NCI-H345 (cell line): ENCODE data around the gene LURAP1L.

Source experiments
- DNase-seq: peaks from one replicate; lab custom pipeline; 2025; lab: John Stamatoyannopoulos, UW

The LURAP1L gene

DNA sequence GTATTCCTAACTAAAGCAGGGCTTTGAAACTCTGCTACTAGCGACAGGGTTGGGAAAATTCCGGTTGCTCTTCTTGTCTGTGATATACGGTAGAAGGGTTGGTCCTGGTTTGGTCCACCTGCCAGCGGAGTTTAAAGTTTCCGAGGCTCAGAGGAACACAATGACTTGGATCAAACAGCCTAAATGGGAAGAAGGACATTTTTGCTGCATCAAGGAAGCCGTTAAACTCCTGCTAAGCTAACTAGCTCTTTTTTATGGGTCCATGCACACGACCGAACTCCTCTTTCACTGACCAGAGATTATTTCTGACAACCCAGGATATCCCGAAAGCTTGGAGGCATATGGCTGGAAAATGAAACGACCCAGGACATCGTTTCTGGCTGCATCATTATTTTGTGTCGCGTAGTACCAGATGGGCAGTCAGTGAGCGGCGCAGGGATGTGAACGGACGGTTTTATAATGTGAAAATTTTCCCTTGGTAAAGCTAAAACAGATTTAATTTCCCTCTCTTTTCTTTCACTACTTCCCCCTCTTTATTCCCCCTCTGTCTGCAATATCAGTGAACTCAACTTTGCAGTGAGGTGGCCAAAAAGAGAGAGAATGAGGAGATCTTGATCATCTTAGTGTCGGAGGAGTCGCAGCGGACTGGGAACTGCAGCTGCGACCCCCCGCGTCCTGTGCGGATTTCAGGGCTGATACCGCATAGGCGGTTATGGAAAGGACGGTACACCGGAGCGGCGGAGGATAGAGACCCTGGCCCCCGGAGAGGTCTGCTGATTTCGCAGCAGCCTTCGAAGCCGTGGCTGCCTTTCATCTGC is at the start of gene LURAP1L:
TSS of gene LURAP1L (plus strand) at position 160 of the 818 bp plus-strand sequence. CDS start 696 bp downstream, outside the sequence.
- peak; percentile 77 for DNase-seq

DNA sequence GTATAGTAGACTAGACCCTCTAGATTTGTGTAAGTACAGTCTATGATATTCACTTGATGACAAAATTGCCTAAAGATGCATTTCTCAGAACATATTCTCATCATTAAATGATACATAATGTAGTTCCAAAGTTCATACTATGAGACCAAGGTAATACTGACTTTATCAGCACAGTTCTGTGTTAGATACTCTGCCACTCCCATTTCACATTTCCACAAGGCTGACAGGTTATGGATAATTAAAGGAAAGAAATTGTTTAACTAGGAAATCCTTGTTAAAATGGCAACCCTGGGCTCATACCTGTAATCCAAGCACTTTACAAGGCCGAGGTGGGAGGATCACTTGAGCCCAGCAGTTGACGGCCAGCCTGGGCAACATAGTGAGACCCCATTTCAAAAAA is 48.0 kb upstream of the LURAP1L start:
- DNase-seq, result no peak

DNA sequence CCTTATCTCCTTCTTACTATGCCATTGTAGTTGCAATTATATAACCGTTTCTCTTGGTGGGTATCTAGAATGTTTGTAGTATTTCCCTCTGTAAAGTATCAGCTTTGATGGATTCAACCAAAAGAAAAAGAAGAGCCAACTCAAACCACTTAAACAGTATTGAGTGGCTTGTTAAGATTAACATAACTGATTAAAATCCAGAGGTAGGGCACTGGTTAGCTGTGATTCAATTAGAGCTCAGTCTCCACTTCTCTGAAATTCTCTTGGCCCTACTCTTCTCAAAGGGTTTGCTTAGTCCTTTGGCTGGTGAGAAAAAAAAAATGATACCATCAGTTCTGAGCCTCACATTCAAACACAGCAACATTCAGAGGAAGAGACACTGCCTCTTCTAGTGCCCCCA is 44.6 kb upstream of the LURAP1L start:
- no peak for DNase-seq

- no peak for DNase-seq
Observed at GRCh38 chr9:12730927-12731326, 43.9 kb upstream of the LURAP1L start.

GRCh38 chr9:12732971-12733370 is 41.8 kb upstream of the LURAP1L start:
- no peak for DNase-seq

GRCh38 chr9:12735665-12736064 is 39.2 kb upstream of the LURAP1L start:
- DNase-seq, result no peak

GRCh38 chr9:12737871-12738270 is 36.9 kb upstream of the LURAP1L start:
- DNase-seq, result no peak

DNA sequence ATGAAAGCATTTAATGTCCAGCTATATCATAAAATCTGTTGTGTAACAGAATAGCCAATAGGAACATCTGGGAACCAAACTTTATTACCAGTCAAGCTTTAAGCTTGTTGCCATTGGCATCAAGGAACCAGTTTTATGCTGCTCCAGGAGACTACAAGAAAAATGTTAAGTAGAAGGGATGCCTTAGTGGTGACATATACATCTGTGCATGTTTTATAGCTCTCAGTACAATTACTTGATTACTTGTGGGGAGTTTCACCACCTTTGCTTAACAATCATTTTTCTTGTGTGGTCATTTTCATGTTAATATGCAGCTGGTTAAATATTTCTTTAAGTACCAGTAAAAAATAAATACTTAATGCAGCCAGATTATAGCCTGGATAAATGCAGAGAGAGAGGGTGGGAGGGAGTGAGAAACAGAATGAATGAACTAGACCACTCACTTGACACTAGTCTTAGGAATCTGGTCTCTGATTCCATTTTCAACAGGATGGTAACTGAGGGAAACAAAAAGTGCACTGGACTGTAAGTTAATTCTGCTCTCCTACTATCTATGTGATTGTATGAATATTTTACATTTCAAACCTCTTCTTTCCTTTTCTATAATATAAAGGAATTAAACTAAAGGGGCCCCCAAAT is 35.7 kb upstream of the LURAP1L start:
- no peak for DNase-seq

GRCh38 chr9:12740845-12741244 is 34.0 kb upstream of the LURAP1L start:
- no peak for DNase-seq

- DNase-seq, result no peak
Observed at GRCh38 chr9:12748016-12748415, 26.8 kb upstream of the LURAP1L start.

DNA sequence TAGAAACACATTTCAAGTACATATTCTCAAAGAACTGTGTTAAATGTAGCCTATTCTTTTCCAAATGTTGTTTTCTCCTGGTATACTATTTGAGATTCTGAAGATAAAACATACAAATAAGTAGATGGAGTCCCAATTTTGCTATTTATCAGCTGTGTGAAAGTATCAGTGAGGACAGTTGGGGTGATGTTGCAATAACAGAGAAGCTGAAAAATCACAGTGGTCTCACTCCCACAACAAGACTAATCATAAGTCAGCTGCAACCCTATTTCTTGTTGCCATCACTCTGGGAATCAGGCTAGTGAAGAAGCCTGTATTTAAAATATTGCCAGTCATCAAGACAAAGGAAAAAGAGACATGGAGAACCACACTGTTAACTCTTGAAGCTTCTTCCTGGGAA is 25.9 kb upstream of the LURAP1L start:
- no peak for DNase-seq

- DNase-seq, result no peak
Observed at GRCh38 chr9:12753931-12754330, 20.9 kb upstream of the LURAP1L start.

DNA sequence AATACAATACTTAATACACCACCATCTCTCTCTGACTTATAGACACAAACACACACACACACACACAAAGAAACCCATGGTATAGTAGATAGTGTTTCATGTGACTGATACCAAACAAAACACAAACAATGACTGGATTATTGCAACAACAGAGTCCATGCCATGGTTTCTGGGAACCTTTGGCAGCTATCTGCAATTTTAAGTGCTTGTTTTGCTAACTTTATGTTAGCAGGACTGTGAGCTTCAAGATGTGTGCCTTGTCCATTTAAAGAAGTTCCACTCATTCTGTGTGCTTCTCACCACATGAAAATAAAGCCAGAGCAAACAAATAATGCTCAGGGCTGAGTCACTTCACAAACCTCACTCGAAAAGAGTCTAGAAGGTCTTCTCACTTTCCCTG is 15.1 kb upstream of the LURAP1L start:
- DNase-seq, result peak; percentile 81

DNA sequence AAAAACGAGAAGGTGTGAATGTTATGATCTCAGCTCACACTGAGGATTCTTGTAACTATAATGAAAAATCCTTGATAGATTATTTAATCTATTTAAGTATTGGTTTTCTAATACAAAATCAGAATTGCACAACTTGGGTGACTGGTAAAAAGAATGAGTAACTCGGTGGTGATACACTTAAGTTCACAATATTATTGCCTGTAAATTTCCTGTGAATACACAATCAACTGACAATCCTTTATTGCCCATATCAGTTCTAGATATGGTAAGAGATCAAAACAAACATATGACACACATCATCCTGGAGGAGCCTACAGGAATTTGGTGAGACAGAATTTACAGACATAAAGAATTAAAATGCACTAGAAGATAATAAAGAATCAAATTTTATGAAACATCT is 14.1 kb upstream of the LURAP1L start:
- no peak for DNase-seq

DNA sequence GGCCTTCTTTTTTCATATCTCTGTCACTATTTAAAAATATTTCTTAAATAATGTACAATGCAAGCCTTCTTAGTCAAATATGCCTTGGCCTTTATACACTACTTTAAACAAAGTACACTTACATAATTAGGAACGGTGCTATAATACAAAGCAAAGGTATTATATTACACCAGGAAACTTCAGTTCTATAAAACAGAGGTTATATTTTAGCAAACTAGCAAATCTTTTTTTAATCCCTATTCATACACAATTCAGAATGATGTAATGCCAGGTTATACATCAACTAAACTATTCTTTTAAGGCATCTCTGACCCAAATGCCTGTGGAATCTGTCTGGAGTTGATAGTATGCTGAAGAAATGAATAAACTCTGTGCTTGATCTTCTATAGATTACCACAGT is 10.7 kb upstream of the LURAP1L start:
- no peak for DNase-seq

DNA sequence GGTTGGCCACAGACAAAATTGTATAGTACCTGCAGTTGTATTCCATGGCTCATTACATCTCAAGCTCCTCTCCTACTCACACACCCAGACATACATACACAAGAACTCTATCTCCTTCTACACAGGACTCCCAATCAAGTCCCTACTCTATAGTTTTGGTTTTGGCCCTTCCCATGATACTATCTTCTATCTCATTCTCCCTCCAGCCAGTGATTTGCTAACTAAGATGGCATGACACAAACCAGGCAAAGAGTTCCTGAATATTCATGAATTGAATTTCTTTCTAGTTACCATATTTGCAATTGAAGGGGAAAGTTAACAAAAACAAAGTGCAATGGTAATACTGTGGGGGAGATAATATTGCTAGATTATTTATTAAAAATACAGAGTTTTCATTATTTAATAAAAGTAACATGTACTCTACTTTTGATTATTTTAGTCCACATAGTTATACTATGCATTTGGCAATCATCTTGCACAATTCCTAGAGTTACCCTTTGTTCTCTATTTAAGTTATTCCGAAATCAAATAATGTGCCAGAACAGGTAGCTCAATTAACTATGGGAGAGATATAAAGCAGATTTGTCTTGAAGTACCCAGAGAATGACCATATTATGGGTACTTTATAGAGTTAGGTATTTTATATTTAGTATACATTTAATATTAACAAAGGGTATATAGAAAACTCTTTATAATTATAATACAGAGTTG is 9.6 kb upstream of the LURAP1L start:
- peak; percentile 35 for DNase-seq

DNA sequence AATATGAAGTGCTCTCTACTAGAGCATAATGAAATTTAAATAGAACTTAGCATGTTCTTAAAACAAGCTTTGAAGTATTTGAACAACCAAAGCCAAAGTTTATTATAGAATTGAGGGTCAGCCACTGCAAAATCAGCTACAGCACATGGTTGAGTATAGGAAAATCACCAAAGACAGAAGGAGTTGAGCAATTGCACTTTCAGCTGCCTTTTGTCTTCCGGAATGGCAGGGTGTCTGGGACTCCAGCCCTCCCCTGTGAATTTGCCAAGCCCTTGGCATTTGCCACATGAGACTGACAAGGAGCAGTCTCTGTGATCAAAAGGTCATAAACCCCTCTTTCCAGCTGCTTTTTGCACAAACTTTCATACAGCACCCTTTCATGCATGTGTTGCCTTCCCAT is 8.5 kb upstream of the LURAP1L start:
- no peak for DNase-seq

DNA sequence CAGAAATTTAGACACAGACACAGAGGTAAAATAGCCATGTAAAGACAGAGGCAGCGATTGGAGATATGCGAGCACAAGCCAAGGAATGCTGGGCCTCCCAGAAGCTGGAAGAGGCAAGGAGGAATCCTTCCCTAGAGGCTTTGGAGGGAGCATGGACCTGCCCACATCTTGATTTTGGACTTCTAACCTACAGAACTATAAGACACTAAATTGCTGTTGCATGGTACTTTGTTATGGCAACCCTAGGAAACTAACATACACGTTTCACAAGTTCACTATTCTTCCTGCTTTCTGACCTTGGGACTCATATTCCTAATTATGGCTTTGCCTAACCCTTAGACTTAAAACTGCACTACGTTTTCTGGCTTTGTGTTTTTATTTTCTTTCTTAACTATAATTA is 4.6 kb upstream of the LURAP1L start:
- DNase-seq, result no peak

- DNase-seq, result no peak
Observed at GRCh38 chr9:12771891-12772290, 2.9 kb upstream of the LURAP1L start.

- DNase-seq, result no peak
Observed at GRCh38 chr9:12773562-12773961, 1.3 kb upstream of the LURAP1L start.

DNA sequence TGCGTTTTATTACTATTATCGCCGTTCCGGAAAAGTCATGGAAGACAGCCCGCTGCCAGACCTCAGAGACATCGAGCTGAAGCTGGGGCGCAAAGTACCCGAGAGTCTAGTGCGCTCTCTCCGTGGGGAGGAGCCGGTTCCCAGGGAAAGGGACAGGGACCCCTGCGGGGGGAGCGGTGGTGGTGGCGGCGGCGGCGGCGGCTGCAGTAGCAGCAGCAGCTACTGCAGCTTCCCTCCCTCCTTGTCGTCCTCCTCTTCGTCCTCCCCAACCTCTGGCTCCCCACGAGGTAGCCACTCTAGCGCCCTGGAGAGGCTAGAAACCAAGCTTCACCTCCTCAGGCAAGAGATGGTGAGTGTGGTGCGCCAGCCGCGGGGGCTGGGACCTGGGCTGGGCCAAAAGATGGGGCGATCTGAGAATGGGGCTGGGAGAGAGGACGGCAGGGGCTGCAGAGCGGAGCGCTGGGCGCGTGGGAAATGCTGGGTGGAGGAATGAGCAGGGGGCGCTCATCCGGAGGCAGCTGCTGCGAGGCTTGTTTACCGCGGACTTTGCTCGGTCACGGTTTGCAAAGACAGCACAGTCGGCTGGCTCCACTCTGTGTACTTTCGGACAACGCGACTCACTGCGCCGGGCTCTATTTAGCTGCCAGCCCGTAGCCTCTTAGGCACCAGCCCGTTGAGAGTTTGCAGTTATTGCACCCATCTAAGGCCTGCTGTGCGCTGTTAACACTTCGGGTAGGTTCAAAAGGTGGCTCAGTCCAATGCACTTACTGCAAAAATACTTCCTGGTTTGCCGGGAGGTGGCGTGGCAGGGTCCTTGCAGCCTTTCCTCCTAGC is 1.1 kb downstream of the LURAP1L start:
- peak; percentile 85 for DNase-seq

- no peak for DNase-seq
Observed at GRCh38 chr9:12776513-12777055, 1.8 kb downstream of the LURAP1L start.
